ENCODE measurements around the gene CHI3L1. TPM values are rescaled to one million over a fixed set of nuclear protein-coding genes. Genes with fewer than 3 reads are reported as not detected.
A peak's percentile ranks its signal among the peaks of the same experiment; 100 is the strongest.
"Not testable (repeated sequence)": the region's sequence is repeated elsewhere in the genome, so short reads cannot be mapped to it uniquely, and the experiment has no call there.

The CHI3L1 gene
- 1.3 TPM in 1 of 2 replicates, not detected in the other for total RNA-seq (2014; rRNA removed; shearing (Covaris generic))

DNA sequence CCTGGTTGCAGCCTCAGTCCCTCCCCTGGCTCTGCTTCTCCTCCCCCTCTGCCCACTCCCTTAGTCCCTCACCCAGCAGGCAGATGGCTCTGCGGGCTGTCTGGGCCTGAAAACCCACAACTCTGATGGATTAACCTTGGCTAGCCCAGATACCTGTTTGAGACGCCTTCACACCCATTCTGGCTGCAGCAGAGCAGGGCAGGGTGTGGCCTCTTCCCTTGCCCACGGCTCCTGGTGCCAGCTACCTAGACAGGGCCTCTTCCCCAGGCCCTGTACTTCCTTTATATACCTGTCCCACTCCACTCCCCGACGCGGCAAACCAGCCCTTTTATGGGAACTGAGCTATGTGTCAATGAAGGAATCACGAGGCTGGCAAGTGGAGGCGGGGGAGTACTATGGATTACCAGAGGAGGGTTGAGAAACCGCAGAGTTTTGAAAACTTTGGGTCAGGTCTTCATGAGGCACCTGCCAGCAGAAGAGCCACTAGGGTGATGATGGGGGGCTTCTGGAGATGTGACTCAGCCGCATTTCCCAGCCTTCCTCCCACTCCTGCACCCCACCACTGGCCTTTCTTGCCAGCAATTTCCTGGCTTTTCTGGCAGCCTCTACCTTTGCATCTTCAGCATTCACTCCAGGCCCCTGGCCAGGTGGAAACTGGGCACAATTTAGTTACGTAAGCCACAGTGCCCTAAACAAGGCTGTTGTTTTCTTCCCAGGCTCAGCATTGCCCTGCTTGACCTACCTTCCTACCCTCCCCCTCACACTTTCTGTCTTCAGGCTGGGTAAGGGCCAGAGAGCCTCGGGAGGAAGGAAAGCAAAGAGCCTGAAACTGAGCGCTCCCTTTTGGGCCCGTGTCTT lies at the start of gene CHI3L1:
Gene CHI3L1 (minus strand): TSS at position 259 of the 858 bp plus-strand sequence. CDS start 81 bp downstream, at position 178.
- in situ Hi-C loops (cut with HindIII; ENCODE audit: low sequenced_read_pairs), result no loop called here
- peak; percentile 92 for DNase-seq (ENCODE audit: low spot score)

DNA sequence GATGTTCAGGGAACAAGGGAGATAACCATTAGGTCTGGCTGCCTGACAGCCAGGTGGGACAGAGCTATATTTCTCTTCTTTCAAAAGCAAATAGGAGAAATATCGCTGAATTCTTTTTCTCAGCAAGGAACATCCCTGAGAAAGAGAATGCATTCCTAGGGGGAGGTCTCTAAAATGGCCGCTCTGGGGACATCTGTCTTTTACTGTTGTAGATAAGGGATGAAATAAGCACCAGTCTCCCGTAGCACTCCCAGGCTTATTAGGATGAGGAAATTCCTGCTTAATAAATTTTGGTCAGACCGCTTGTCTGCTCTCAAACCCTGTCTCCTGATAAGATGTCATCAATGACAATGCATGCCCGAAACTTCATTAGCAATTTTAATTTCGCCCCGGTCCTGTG lies 48.4 kb upstream of the CHI3L1 start:
- in situ Hi-C loops (cut with HindIII; ENCODE audit: low sequenced_read_pairs); DNase-seq (ENCODE audit: low spot score): not testable (repeated sequence)

DNA sequence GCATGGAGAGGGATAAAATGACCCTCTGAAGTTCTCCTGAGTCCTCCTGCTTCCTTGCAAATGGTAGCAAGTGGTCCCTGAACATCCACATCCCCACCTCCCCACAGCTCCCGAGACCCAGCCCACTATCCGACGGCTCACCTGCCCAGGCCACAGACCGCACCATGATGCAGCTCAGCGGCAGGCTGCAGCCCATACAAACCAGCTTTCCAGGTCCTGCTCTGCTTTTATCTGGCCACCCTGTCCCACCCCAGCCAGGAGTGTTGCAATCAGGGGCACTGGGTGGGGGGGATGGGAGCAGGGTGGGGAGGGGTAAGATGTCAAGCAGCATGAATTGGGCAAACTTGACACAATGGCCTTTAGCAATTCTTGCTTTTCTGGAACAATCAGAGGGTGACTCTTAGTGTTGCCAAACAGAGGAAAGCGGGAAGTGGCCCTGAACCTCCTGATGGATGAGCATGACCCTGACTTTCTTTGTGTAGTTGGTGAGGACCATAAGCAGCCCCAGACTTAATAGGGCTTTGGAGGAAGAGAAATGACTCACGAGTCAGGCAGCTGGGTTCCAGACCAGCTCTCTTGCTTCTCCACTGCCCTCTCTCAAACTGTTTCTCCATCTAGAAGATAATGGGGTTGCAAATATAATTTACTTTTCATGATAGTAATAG lies 43.1 kb upstream of the CHI3L1 start, which contains the start of gene CHIT1:
Gene CHIT1 (minus strand): TSS at position 203 of the 665 bp plus-strand sequence. CDS start 37 bp downstream, at position 166.
- in situ Hi-C loops (cut with HindIII; ENCODE audit: low sequenced_read_pairs), result no loop called here

DNA sequence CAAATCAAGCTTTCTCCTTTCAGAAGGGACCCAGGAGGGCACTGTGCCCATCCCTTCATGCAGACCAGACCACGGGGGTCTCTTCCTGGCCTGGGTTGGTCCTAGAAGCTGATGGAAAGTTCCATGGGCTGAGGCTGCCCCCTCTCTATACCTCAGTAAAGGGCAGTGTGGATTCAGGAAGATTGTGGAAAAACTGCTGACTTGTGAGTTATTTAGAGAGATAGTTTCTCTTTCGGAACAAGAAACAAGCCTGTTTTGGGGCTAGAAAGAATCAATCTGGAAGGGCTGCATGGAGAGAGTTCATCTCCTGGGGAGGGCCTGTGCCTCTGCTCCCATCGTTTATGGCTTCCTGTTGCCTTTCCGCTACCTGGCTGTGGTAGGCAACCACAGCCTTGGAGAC lies 42.2 kb upstream of the CHI3L1 start:
- in situ Hi-C loops (cut with HindIII; ENCODE audit: low sequenced_read_pairs), result no loop called here
- no peak for DNase-seq (ENCODE audit: low spot score)

More for the DNA sequence above, 43.1 kb upstream of the CHI3L1 start, which contains the start of gene CHIT1:
- DNase-seq (ENCODE audit: low spot score), result no peak

DNA sequence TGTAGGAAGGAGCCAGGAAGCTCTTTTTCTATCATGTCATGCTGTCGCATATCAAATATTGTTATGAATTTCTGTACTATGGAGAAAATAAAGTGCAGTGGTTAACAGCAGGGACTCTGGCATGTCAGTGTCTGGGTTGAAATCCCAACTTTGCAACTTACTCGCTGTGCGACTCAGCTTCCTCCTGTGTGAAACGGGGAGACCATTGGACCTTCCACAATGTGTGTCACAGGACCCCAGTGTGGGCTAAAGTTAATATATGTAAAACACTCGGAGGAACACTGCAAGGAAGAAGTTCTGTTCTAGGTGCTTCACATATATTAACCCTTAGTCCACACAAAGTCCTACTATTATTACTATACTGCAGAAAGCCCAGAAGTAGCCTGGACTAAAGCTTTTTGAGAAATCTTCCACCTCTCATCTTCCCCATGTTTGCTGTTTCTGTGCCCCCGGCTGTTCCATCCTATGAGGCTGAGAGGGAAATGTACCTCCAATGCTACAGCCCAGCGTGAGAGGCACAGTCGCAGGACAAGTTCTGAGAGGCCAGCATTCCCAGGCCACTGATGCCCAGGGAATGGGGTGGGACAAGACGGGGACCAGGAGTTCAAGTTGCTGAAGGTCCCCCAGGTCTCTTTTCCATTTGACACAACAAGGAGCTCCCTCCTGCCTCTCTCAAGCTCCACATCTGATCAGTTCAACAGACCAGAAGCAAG lies 41.0 kb upstream of the CHI3L1 start:
- in situ Hi-C loops (cut with HindIII; ENCODE audit: low sequenced_read_pairs), result no loop called here
- DNase-seq (ENCODE audit: low spot score), result no peak

DNA sequence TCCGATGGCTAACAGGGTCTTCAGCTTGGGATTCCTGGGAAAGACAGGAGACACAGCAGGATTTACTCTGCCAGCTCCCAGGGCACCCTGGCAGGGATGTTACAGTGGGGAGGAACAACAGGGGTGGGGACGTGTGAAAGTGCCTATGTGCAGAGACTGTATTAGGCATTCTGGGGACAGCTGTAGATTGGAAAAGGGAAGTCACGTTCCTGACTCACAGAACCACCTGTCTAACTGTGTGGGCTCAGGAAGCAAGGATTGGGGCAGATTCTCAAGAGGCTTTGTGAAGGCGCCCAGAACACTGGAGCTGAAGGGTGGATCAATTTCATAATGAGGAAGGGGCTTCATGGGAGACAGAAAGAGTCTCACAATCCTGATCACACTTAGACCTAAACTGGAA lies 38.6 kb upstream of the CHI3L1 start:
- in situ Hi-C loops (cut with HindIII; ENCODE audit: low sequenced_read_pairs), result no loop called here
- DNase-seq (ENCODE audit: low spot score), result no peak

DNA sequence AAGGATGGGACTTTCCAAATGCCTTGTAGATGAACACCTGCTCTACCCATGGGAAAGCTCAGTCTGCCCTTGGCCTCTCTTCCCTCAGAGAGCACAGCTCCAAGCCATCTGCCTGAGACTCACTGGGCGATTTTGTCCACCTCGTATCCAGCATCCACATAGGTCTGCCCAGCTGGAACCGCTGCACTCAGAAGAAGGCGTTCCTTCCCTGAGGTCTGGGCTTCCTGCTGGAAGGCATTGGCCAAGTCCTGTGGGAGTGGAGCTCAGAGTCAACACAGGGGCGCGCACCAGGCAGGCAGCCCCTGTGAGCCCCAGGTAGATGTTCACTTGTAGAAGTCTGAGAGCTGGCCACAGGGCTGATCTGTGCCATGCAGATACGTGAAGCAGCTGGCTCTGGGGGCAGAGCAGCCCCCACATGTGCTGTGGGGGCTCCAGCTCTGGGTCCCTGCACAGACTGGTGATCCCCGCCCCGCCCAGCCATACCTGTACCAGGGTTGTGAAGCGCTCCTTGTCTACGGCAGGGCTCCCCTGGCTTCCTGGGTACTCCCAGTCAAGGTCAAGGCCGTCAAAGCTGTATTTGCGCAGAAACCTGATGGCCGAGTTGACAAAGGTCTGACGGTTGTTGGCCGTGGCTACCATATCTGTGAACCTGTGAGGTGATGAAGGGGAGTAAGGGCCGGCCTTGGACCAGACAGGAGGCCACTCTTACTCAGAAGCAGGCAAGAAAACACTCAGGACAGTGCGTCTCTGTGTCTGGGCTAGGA lies 36.7 kb upstream of the CHI3L1 start:
- DNase-seq (ENCODE audit: low spot score), result no peak
- in situ Hi-C loops (cut with HindIII; ENCODE audit: low sequenced_read_pairs), result no loop called here

DNA sequence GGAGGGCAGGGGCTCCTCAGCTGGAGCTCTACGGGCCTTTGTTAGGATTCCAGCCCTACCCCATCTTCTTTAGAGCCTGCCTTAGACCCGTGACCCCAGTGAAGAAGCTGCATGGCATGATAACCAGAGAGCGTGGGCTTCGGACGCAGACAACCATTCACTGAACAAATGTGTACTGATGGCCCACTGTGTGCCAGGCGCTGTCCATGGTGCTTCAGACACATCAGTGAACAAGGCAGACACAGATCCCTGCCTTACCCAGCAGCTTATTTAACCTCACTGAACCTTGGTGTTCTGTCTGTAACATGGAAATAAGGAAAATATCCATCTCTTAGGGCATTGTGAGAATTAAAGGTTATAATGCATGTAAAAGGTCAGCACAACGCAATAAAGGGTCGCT lies 33.4 kb upstream of the CHI3L1 start:
- in situ Hi-C loops (cut with HindIII; ENCODE audit: low sequenced_read_pairs), result no loop called here
- DNase-seq (ENCODE audit: low spot score), result no peak

DNA sequence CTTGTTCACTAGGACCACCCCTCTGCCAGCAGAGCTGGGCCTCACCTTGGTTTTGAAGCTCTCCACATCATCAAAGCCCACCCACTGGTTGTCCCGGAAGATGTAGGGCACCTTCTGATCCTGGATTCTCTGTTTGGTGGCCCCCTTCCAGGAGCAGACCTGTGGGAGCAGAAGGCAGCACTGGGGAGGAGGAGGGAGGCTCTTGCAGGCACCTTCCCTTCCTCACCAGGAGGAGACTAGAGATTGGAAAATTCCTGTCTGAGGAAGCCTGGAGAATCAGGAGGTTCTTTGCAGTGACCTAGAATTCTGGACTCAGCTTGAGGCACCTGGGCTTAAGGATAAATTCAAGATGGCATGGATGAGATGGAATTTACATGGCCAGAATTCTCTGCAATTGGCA lies 32.7 kb upstream of the CHI3L1 start:
- peak; percentile 72 for DNase-seq (ENCODE audit: low spot score)
- in situ Hi-C loops (cut with HindIII; ENCODE audit: low sequenced_read_pairs), result no loop called here

DNA sequence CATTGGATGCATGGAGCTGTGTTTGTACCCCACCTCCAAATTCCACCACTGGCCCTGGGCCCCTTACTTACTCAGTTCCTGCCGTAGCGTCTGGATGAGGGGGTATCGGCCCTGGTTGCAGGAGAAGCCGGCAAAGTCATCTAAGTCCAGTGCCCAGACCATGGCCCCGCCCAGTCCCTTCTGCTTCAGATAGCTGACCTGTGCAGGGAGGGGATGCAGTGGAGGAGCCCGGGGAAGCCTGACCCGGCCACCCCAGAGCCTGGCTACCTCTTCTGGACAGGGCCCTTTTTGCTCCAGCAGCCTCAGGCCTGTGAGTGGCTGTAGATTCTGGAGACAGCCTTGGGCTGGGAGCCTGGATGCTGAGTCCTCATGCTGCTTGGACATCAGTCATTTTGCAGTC lies 31.2 kb upstream of the CHI3L1 start:
- DNase-seq (ENCODE audit: low spot score), result no peak
- in situ Hi-C loops (cut with HindIII; ENCODE audit: low sequenced_read_pairs), result no loop called here

DNA sequence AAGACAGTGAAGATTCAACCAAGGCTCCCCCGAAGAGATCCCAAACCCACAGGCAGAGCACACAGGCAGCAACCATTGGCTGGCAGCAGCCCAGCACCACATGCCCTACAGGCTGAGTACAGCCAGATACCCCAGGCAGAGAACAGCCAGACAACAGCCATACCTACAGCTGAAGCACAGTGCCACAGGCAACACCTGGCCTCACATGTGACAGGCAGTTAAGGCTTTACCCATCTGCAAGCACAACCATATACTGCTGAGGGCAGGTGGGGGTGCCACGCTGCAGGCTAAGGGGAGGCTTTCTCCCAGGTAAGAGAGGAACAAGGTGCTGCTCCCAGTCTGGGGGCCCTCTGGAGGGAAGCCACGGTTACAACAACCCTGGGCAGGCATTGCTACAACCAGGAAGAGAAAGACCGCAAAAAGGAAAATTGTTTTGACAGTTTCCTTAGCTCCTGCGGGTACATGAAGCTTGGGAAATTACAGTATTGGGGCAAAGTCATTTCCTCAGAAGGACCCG lies 30.7 kb upstream of the CHI3L1 start:
- in situ Hi-C loops (cut with HindIII; ENCODE audit: low sequenced_read_pairs), result no loop called here
- peak; percentile 72 for DNase-seq (ENCODE audit: low spot score)

DNA sequence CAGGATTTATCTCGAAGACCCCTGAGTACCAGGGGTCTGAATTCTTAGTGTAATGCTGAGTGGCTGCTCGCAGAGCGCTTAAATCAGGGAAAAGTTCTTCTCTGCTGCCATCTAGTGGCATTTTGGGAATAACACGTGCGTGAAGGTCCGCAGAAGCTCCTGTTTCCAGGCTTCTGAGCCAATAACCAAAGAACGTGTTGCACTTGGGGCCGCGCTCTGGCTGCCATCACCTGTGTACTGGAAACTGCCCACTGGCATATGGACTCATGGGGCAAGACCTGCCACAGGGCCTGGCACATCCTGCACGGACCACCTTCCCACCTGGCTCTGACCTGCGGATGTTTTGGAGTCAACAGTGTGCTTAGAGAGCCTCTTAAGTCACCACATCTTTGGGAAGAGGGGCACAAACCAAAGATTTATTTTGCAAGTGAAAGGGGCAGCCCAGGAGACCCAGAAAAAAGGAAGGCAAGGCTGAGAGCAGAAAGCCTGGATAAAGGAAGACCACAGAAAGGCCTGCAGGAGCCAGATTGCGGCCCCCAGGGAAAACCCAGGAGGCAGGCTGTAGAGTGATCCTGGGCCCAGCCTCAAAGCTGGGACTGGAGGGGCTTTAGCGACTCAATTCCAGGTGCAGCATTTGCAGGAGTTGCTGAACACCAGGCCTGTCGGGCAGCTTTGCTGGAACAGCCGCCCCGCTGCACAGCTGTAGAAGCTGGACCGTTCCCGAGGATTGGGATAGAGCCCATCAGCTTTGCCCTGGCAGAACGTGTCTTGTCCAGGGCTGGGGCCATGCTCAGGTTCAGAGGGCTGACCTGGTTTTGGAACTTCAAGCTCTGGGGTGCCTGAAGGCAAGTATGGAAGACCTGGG lies 30.0 kb upstream of the CHI3L1 start:
- in situ Hi-C loops (cut with HindIII; ENCODE audit: low sequenced_read_pairs), result no loop called here

DNA sequence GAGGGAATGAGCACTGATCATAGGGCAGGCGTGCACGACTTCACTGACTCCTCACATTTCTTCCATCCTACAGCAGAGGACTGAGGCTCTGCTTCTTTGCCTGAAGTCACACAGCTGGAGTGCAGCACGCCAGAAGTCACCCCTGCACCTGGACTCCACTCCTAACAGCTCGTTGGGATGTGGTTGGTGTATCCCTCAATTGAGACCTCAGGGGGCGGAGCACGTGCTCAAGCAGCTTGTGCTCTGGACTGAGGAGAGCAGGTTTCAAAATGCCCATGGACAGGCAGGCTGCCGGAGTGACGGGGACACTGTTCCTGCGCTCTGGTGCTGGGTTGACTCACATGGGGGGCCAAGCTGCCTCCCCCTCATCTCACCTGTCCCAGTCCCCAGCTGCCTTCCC lies 29.1 kb upstream of the CHI3L1 start:
- in situ Hi-C loops (cut with HindIII; ENCODE audit: low sequenced_read_pairs), result no loop called here
- peak; percentile 56 for DNase-seq (ENCODE audit: low spot score)

More for the DNA sequence above, 30.0 kb upstream of the CHI3L1 start:
- peak; percentile 94 for DNase-seq (ENCODE audit: low spot score)

DNA sequence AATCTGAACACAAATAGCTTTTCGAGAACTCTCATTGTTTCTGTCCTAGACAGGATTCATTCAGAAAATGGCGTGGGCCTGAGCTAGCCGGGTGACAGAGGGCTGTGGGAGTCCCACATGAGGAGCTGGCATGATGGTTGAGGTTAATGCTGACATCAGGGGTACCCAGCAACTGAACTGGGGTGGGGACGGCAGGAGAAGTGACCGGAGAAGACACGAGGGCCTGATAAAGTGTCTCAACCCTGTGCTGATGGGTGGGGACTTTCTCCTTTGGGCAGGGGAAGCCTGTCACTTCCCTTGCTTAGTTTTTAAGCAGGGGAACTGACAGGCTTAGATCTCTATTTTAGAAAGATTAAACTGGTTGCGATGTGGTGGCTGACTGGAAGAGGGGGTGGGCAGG lies 28.4 kb upstream of the CHI3L1 start:
- in situ Hi-C loops (cut with HindIII; ENCODE audit: low sequenced_read_pairs), result no loop called here
- no peak for DNase-seq (ENCODE audit: low spot score)

DNA sequence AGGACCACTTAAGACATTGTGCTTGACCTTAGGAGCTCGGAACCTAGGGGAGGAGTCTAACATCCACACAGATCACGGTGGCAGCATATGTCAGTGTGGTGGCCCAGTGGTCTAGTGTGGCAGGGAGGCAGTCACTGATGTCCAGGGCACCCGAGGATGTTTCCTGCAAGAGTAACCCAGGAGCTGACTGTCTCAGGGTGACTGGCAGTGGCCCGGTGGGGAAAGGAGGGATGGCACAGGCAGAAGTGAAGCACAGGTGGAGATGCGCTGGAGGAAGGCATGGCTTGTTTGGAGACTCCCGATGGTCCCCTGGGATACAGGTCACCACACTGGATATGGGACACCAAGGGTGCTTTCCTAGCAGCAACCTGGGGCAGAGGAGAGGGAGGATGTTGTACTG lies 26.6 kb upstream of the CHI3L1 start:
- DNase-seq (ENCODE audit: low spot score), result no peak
- in situ Hi-C loops (cut with HindIII; ENCODE audit: low sequenced_read_pairs), result no loop called here

DNA sequence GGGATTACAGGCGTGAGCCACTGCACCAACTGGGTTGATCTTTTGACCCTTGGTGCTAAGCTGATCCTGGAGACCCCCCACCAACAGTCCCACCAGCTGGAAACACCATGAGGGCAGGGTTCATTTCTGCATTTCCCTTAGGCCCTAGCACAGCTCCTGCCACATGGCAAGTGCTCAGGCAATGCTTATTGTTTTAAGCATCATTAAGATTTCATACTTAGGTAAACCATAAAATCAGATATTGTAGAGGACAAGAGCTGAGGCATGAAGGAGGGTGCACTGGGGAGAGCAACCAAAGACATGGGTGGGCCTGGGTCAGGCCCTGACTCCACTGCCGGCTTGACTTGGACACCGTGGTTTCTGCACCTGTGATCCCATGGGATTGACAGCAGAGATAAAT lies 25.3 kb upstream of the CHI3L1 start:
- DNase-seq (ENCODE audit: low spot score), result no peak
- in situ Hi-C loops (cut with HindIII; ENCODE audit: low sequenced_read_pairs), result no loop called here

DNA sequence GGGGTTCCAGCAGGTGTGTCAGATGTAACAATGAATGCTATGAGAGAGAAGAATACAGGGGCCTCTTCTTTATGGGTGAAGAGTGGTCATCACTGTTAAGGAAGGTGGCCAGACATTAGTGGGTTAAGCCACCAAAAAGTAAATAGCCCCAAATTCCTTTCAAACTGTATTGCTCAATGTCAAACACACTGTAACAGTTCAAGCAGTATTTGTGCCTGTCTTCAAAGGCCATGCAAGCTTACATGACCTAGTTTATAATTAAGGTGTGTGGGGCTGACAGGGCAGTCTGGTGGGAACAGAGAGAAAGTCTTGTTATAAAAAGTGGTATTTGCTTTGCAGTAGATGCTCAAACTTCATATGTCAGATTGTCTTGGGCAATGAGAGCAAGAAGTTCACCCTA lies 24.5 kb upstream of the CHI3L1 start:
- in situ Hi-C loops (cut with HindIII; ENCODE audit: low sequenced_read_pairs), result no loop called here

DNA sequence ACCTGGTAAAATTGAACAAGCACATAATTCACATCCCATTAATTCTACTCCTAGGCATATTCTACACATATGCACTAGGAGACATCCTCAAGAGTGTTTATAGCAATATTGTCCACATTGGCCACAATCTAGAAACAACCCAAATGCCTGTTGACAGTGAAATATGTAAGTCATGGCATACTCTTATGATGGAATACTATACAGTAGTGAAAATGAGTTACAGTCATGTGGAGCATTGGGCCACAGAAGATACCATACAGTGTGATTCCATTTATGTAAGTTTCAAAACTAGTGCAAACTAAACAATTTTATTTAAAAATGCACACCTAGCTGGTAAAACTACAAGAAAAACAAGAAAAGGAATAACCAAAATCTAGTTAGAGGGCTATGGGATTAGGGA lies 23.8 kb upstream of the CHI3L1 start:
- in situ Hi-C loops (cut with HindIII; ENCODE audit: low sequenced_read_pairs), result no loop called here
- no peak for DNase-seq (ENCODE audit: low spot score)

More for the DNA sequence above, 24.5 kb upstream of the CHI3L1 start:
- no peak for DNase-seq (ENCODE audit: low spot score)
